ENCODE data around the gene TVP23A.
"Not testable (repeated sequence)": the region's sequence is repeated elsewhere in the genome, so short reads cannot be mapped to it uniquely, and the experiment has no call there.

TVP23A gene

GRCh38 chr16:10835281-10835931 is 16.8 kb upstream of the TVP23A start:
- DNase-seq, result no peak

GRCh38 chr16:10834766-10835165 is 16.2 kb upstream of the TVP23A start:
- no peak for DNase-seq

GRCh38 chr16:10834130-10834529 is 15.5 kb upstream of the TVP23A start:
- DNase-seq, result no peak

GRCh38 chr16:10833271-10833670 is 14.7 kb upstream of the TVP23A start:
- DNase-seq, result no peak

DNA sequence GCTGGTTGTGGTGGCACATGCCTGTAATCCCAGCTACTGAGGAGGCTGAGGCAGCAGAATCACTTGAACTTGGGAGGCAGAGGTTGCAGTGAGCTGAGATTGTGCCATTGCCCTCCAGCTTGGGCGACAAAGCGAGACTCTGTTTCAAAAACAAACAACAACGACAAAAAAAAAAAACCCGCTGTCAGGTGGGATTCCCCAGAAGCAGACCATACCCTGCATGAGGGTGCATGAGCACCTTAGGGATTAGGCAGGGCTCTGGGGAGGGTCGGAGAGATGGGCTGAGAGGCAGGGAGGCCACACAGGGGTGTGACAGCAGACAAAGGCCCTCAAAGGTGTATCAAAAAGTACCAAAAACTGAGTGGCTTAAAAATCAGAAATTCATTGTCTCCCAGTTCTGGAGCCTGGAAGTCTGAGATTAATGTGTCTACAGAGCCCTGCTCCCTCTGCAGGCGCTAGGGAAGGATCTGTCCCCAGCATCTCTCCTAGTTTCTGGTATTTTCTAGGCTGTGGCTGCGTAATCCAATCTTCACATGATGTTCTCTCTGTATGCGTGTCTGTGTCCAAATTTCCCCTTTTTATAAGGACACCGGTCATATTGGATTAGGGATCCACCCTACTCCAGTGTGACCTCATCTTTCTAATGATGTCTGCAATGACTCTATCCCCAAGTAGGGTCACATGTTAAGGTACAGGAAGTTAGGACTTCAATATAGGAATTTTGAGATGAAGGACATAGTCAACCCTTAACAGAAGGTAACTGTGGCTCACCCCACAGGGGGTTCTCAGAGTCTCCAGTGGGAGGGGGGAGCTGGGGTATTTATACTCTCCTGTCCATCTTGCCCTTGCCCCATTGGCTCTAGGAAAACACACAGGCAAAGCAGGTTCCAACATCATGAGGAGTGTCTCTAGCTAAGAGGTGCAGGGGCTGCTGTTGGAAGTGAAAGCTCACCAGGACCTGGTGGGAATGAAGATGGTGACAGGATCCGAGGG is 13.6 kb upstream of the TVP23A start:
- no peak for DNase-seq

- not testable (repeated sequence) for DNase-seq
Measured at GRCh38 chr16:10830240-10830639, 11.6 kb upstream of the TVP23A start.

GRCh38 chr16:10829390-10830098 is 10.9 kb upstream of the TVP23A start:
- not testable (repeated sequence) for DNase-seq

DNA sequence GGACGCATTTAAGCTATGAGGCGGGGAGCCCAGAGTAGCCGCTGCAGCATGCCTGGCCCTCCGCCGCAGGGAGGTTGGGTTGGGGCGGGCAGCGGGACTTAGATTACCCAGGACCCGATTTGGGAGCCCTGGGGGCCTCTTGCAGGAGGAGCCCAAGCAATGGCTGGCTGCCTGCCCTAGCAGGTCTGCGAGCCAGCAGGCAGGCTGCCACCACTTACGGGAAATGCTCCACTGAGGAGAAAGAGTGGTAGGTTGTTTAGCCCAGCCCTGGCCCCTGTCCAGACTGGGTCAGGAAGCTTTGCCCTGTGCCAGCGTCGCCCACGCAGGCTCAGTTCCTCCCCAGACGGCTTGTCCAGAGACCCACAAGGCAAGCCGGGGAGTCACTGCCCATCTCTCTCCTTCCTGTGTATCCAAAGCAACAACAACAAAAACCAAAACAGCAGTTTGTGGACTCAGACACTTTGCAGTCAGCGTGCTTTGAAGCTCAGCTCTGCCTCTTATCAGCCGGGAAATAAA is 10.3 kb upstream of the TVP23A start:
- DNase-seq, result peak; percentile 59

DNA sequence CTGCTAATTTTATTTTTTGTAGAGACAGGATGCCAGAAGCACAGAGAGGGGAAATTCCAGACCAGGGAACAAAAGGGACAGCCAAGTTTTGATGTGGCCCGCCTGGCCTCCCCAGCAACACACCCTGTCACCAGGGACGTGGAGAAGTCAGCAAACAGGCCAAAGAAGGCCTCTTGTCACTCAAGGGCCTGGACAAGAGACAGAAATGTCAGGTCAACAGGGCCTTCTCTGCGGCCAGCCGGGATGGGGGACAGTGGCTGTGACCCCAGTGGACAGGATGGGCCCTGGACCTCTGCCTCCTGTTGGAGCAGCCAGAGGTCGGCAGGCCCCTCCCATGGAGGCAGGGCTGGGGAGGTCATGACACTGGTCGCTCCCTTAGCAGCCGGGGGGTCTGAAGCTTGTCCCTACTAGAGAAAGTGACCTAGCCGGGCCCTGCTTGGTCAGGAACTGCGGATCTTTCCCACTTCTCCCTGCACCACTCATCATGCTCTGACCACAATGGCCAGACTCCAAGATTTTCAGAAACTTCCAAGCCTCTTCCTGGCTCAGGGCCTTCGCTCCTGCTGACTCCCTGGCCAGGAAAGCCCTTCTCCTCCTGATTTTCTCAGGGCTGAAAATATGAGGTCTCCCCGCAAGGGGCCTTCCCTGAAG is 9.2 kb upstream of the TVP23A start:
- DNase-seq, result peak; percentile 42

DNA sequence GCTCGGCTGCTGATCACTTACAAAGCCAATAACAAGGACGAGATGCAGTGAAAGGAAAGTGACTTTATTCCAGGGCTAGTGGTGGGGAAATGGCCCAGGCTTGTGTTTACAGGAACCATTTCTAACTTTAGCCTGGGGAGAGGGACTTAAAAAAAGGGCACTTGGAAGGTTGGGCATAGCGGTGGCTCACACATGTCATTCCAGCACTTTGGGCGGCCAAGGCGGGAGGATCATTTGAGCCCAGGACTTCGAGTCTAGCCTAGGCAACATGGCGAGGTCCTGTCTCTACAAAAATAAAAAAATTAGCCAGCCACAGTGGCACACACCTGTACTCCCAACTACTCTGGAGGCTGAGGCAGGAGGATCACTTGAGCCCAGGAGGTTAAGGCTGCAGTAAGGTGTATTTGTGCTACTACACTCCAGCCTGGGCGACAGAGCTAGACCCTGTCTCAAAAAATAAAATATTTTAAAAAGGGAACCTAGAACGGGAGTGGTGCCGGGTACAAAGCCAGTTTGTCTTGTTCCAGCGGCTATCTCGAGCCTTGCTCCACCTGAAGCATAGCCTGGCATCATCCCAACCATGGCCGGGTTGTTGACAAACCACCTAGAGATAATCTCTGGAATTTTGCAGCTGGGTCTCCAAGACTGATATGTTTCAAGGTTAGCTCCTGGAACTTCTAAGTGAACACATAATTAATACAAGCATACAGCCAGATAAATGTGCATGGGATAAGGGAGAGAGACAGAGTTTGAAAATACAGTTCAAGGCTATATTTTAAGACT is 5.7 kb upstream of the TVP23A start:
- DNase-seq, result no peak

DNA sequence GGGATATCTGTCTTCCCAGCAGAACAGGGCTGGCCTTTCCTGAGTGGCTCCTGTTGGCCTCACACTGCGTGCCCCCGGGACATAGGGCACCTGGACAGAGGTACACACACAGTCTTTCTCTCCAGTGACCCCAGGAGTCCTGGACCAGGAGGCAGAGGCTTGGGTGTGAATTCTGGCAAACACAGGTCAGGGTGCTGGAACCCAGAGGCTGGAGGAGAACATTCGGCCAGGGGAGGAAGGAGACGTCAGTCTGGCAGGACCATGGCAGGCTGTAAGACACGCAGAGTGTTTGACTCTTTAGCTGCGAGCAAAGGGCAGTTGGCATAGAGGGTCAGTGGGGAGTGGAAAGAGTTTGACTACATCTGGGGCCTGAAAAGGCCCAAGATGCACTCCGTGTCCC is 4.1 kb upstream of the TVP23A start:
- DNase-seq, result no peak

- DNase-seq, result no peak
Measured at GRCh38 chr16:10820546-10820945, 2.0 kb upstream of the TVP23A start.

DNA sequence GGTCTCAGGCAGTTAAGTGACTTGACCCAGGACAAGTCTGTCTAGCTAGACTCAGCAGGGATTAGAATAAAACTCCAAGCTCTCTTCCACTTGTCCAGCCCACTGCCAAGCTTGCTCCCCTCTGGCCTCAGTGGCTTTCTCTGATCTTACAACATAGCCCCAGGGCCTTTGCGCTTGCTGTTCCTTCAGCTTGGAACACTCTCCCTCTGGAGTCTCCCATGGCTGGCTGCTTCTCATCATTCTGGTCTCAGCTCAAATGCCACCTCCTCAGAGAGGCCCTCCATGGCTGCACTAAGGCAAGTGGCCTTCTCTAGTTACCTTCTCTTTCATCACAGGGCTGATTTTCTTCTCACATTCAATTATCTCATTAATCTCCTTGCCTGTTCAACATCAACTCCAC is 1.1 kb downstream of the TVP23A start:
- no peak for DNase-seq

DNA sequence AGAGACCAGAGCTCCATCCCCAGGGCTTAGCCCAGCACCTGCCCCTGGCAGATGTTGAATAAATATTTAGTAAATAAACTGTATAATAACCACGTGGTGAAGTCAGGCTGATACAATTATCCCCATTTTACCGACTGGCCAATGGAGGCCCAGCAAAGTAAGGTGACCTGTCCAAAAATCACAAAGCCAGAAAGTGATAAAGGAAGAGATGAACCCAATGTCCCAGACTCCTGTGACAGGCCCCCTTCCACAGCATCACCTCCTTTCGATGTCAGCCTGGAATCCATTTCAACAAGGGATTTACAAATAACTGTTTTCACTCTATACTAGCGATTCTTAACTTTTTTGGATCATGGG is 5.5 kb downstream of the TVP23A start:
- DNase-seq, result no peak

- no peak for DNase-seq
Measured at GRCh38 chr16:10812312-10813098, 6.1 kb downstream of the TVP23A start.

DNA sequence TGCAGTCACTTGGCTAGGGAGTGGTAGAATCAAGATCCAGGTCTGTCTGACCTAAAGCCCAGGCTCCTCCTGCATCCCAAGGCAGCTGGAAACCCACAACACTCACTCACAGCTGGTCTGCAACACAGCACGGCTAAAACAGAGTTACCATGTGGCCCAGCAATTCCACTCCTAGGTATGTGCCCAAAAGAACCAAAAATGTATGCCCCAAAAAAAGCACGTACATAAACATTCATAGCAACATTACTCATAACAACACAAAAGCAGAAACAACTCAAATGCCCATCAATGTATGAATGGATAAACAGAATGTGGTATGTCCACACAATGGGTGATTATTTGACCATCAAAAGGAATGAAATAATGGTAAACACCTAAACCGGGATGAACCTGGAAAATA is 8.9 kb downstream of the TVP23A start:
- no peak for DNase-seq

GRCh38 chr16:10808850-10809249 is 9.7 kb downstream of the TVP23A start:
- no peak for DNase-seq

DNA sequence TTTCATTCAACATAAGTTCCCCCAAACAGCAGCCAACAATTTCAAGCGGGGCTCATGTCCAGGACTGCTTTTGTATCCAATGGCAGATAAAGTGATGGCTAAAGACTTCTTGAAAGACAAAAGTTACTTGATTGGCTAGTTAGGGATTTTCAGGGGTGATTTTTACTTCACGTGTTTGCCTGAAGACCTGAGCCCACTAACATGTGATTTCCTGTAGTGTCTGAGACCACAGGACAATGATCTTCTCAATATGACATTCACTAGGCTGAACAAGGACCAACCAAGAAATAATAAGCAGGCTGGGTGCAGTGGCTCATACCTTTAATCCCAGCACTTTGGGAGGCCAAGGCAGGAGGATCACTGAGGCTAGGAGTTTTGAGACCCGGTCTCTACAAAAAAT is 10.4 kb downstream of the TVP23A start:
- DNase-seq, result no peak

GRCh38 chr16:10806698-10807097 is 11.9 kb downstream of the TVP23A start:
- DNase-seq, result no peak

DNA sequence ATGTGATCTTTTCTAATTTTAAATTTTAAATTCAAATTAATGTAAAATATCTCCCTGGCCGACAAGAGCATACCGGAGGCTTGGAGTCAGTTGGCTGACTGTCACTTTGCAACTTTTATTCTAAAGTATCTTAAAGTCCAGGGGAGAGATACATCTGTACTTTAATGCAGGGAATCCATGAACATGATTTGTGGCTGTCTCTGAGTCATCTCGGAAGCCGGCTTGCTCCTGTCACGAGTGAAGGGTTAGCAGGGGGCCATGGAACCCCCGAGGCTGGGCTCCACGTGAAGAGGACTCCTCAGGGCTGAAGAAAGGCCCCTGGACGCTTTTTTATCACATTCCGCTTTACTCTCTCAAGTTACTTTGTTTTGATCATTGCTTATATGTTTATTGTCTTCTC is 13.3 kb downstream of the TVP23A start:
- no peak for DNase-seq

DNA sequence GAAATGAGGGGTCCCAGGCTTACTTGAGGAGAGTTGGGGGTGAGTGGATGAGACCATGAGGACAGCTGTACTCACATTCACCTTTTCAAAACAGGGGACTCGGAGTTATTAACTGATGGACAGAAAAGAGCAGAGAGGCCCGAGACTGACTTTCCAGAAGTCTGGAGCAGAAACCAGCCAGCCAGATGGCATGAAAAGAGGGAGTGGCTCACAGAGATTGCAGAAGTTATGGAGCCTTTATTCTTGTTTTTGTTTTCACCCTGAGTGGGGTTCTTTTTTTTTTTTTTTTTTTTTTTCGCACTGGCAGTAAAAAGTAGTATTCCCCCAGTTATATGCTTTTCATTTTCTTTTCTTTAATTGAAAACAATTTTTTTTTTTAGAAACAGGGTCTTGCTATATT is 18.9 kb downstream of the TVP23A start:
- DNase-seq, result no peak

Data from right kidney (tissue), 1 donor.